Measurements from ENCODE around the gene SH2D2A. TPM values are rescaled to one million over a fixed set of nuclear protein-coding genes. Genes with fewer than 3 reads are reported as not detected.
A peak's percentile ranks its signal among the peaks of the same experiment; 100 is the strongest.

The SH2D2A gene
- total and polyA plus RNA-seq, 2 of the 4 experiments (the other 2 are of a cell fraction) = not detected

GRCh38 chr1:156776942-156777341 lies 39.7 kb downstream of the SH2D2A start:
- no peak overlapping the region for H3K4me2 ChIP-seq (ENCODE audit: low read depth, low read length)
- H3K9me3 ChIP-seq (ENCODE audit: control insufficient read depth, insufficient read depth, low read length) = no peaks in the 10 kb centered on the region
- in situ Hi-C loops (cut with MboI; ENCODE audit: low sequenced_read_pairs) = no loop called here
- no TSS peak for BruUV-seq (replicated peaks)
- intact Hi-C loops (cut with micrococcal nuclease) = no loop called here
- H3K4ac ChIP-seq (ENCODE audit: low read depth, low read length) = no peak overlapping the region
- H3K4me1 ChIP-seq (ENCODE audit: control insufficient read depth, insufficient read depth, low read length) = peaks cover 4% of the 10 kb centered on the region
- H4K91ac ChIP-seq (ENCODE audit: insufficient read depth, low read depth, low read length) = no peak overlapping the region
- H3K79me1 ChIP-seq (ENCODE audit: low read depth in 1 of 2, low read length in 2 of 2) = peaks cover 18 to 77% of the 10 kb centered on the region in 2 experiments
- no peak overlapping the region for H2BK5ac ChIP-seq (ENCODE audit: low read depth, low read length, poor library complexity, severe bottlenecking)
- TF ChIP-seq USF2 (IDR thresholded peaks at IDR 0.05; ENCODE audit: low read depth, low read length) (no peak), MXI1 (IDR thresholded peaks at IDR 0.05; ENCODE audit: borderline replicate concordance, low read depth, low read length) (no peak), RCOR1 (IDR thresholded peaks at IDR 0.05; ENCODE audit: insufficient replicate concordance, low read length) (no peak), ELK1 (IDR thresholded peaks at IDR 0.05; ENCODE audit: borderline replicate concordance, low read depth, low read length) (no peak), CTCF (conservative IDR thresholded peaks at IDR 0.05; ENCODE audit: low read depth, low read length) (no peak), FOS (IDR thresholded peaks at IDR 0.05; ENCODE audit: low read depth, low read length) (no peak), SMC3 (IDR thresholded peaks at IDR 0.05; ENCODE audit: low read depth, low read length) (no peak), MAZ (IDR thresholded peaks at IDR 0.05; ENCODE audit: borderline replicate concordance, low read depth, low read length) (no peak), CHD1 (IDR thresholded peaks at IDR 0.05; ENCODE audit: low read depth, low read length) (no peak), MAFK (IDR thresholded peaks at IDR 0.05; ENCODE audit: low read depth, low read length) (no peak), CEBPB (IDR thresholded peaks at IDR 0.05; ENCODE audit: low read depth, low read length) (no peak), RAD21 (IDR thresholded peaks at IDR 0.05; ENCODE audit: low read length) (no peak), POLR2A (IDR thresholded peaks at IDR 0.05; ENCODE audit: low read depth, low read length) (no peak), BHLHE40 (IDR thresholded peaks at IDR 0.05; ENCODE audit: low read depth, low read length) (no peak)
- ChIA-PET CTCF (interaction anchor here (1.1 kb wide), 1 partner anchor 23 kb away, joined by 9 read pairs; no protein-coding TSS in a partner anchor), POLR2A (ENCODE audit: unreplicated experiment) (no interaction called here)
- ATAC-seq (ENCODE audit: low read depth) = no peak
- no peak for DNase-seq
- H2BK120ac ChIP-seq (ENCODE audit: low read depth, low read length) = no peak overlapping the region
- H2AFZ ChIP-seq (replicated peaks; ENCODE audit: low read length, poor library complexity) = no peak overlapping the region
- 57% methylated on average over 1 of the region's 4 CpGs; no CpG with 5 or more reads in 1 of the 2 experiments for WGBS, 2 experiments (ENCODE audit: extremely low coverage in 2 of 2, insufficient read length in 1 of 2)
- no peak overlapping the region for H3K14ac ChIP-seq (replicated peaks; ENCODE audit: low read depth, low read length)
- H4K5ac ChIP-seq (ENCODE audit: low read depth, low read length) = no peak overlapping the region
- no peaks in the 10 kb centered on the region for H3K27me3 ChIP-seq (ENCODE audit: control insufficient read depth, insufficient read depth, low read length)
- H3K9me1 ChIP-seq (ENCODE audit: insufficient read depth, low read length) = peaks cover 10% of the 10 kb centered on the region
- H3K23ac ChIP-seq (ENCODE audit: low read depth, low read length) = 0 out of 2 replicates have a peak overlapping the region, but pooled peaks have one; percentile 34
- no peak overlapping the region for H2BK15ac ChIP-seq (ENCODE audit: low read depth, low read length)
- no peaks in the 10 kb centered on the region; the same call in 1 of the 2 replicates for H3K36me3 ChIP-seq (ENCODE audit: control insufficient read depth, insufficient read depth, low read length)
- no peak overlapping the region for H3K18ac ChIP-seq (ENCODE audit: low read depth, low read length)
- dilution Hi-C loops (cut with HindIII; ENCODE audit: low sequenced_read_pairs, unreplicated experiment) = no loop called here
- no peak overlapping the region for H3K4me3 ChIP-seq (ENCODE audit: insufficient read depth, low read depth, low read length)
- no peak overlapping the region for H3K27ac ChIP-seq (ENCODE audit: insufficient read depth, low read length)
- no peak overlapping the region for H2BK20ac ChIP-seq (ENCODE audit: low read depth, low read length)
- peaks cover 88% of the 10 kb centered on the region for H4K20me1 ChIP-seq (ENCODE audit: insufficient read depth, low read length)
- no peak overlapping the region for H4K8ac ChIP-seq (ENCODE audit: low read depth in 2 of 2, low read length in 2 of 2)
- H3K56ac ChIP-seq (ENCODE audit: extremely low read depth, insufficient read depth, low read length) = no peak overlapping the region
- no peak overlapping the region for H2AK9ac ChIP-seq (replicated peaks; ENCODE audit: low read depth, low read length, poor library complexity)
- no peak overlapping the region for H3K9ac ChIP-seq (ENCODE audit: low read depth, low read length)
- no peak overlapping the region for H2AK5ac ChIP-seq (ENCODE audit: low read depth, low read length)
